ENCODE results near the gene CELA2A.

DNA sequence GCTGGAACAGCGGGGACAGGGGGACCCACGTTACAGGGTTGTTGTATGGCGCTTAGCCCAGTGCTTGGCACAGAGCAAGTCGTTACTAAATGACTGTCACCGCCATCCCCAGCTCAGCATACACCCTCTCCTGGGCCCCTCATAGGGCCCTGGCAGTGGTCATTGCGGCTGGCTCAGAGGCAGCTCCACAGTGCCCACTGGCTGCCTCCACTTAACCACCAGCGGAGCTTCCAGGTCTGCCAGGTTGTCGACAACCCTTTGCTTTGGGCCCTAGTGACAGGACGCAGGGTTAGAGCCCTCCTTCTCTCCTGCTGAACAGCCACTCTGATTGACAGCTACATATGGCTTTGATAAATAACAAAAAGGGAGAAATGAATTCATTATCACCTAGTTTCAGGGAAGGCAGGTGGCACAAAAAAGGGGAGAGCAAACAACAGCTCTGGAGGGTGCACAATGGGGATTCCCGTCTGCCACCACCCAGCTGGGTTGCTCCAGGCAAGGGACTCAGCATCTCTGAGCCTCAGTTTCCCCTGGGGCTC is 42.0 kb upstream of the CELA2A start:
- TF ChIP-seq EZH2 (IDR thresholded peaks at IDR 0.05; ENCODE audit: low read length): no peak
- TF ChIP-seq, protein P1, sequence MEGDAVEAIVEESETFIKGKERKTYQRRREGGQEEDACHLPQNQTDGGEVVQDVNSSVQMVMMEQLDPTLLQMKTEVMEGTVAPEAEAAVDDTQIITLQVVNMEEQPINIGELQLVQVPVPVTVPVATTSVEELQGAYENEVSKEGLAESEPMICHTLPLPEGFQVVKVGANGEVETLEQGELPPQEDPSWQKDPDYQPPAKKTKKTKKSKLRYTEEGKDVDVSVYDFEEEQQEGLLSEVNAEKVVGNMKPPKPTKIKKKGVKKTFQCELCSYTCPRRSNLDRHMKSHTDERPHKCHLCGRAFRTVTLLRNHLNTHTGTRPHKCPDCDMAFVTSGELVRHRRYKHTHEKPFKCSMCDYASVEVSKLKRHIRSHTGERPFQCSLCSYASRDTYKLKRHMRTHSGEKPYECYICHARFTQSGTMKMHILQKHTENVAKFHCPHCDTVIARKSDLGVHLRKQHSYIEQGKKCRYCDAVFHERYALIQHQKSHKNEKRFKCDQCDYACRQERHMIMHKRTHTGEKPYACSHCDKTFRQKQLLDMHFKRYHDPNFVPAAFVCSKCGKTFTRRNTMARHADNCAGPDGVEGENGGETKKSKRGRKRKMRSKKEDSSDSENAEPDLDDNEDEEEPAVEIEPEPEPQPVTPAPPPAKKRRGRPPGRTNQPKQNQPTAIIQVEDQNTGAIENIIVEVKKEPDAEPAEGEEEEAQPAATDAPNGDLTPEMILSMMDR (optimal IDR thresholded peaks at IDR 0.05 in 1 of 3, IDR thresholded peaks at IDR 0.05 in 1 of 3, conservative IDR thresholded peaks at IDR 0.05 in 1 of 3; ENCODE audit: extremely low read depth in 1 of 3, insufficient read depth in 2 of 3, low read length in 3 of 3): no peak

All from keratinocyte (primary cell).